NOMO-1 treated with DMSO at 0.1 percent for 48 hours (cell line): ENCODE measurements around the gene PCSK6.

ENCODE experiments used
- DNase-seq: peaks from one replicate; lab custom pipeline; 2025; ENCODE audit not compliant: unreplicated experiment; lab: John Stamatoyannopoulos, UW

The PCSK6 gene

DNA sequence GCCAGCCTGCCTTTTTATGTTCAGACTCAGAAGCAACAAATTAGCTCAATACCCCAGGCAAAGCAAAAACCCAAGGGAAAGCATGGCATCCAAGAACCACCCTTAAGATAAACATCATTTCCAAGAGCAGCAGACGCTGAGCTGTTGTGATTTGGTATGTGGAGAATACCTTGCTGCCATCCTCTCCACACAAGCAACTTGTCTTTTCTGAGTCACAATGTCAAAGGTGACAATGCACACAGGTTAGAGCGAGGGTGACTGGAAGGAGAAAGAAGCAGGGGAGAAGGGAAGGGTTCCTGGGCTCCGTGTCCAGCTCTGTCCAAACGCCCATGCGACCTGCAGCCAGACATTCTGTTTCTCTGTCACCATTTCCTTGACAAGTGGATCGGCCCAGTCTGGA is 6.0 kb downstream of the PCSK6 start:
- no peak for DNase-seq

DNA sequence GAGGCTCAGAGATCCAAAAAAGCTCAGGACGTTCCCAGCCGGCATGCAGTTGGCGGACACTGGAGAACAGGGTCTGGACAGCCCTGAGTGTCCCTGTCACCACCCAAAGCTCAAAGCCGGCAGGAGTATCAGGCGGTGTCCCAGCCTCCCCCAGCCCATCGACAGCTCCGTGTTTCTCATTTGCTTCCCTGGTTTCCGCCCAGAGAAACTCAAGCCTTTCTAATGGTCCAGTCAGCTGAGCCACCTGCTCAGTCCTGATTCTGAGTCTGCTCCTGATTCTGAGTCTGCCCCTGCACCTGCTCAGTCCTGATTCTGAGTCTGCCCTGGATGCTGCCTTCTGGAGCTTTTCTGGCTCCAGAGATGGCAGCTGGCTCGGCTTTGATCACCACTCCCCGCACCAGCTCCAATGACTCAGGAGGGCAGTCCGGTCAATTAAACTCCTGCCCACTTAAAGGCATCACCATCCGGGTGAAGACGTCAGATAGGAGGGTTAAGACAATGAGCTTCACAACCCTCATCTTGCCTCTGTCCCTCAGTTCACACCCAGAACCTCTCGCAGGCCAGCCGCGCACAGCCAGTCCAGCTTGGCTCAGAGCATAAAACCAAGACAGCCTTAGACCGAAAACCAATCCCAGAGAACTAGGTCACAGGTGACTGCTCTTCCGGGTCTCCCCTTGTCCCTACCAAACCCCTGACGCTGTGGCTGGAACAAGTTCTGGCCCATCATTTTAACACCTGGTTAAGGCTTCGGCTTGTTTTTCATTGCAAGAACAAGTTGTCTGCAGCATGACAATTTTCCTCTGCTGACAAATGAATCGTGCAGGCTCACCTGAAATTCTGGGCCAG is 6.8 kb downstream of the PCSK6 start:
- DNase-seq = no peak

DNA sequence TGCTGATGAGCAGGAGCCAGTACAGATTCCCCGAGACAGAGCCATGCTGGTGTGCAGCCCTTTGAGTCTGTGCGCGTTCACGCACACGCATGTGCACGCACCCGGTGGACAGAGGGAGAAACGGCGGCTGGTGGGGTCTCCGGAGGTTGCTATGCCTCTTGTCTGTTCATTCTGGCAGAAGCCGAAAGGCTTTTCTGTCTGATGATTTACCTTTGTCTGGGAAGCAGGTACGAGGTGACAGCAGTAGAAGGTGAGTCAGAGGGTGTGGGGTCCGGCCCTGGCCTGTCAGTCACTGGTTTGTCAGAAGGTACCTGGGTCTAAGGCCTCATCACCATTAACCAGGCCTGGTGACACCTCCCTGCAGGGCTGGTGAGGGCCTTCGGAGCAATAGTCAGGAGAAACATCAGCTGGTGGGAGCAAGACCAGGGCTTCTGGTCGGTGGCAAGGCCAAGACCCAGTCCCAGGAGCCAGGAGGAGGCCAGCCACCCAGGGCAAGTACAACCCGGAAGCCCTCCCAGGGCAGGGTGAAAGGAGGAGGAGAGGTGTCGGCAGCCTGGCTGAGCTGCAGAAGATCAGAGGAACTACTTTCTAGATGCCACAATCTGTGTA is 7.5 kb downstream of the PCSK6 start:
- no peak for DNase-seq

DNA sequence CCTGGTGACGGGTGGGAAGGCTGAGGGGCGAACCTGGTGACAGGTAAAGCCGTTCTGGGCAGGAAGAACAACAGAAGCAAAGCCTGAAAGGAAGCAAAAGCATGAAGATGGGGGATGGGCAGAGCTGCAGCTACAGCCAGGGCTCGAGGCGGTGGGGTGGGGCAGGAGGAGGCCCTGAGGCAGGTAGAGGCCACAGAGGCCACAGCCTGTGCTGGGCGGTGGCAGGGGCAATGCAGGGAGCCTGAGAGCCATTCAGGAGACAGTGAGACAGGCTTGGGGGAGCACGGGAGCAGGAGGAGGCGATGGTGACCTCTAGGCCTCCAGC is 8.2 kb downstream of the PCSK6 start:
- no peak for DNase-seq

DNA sequence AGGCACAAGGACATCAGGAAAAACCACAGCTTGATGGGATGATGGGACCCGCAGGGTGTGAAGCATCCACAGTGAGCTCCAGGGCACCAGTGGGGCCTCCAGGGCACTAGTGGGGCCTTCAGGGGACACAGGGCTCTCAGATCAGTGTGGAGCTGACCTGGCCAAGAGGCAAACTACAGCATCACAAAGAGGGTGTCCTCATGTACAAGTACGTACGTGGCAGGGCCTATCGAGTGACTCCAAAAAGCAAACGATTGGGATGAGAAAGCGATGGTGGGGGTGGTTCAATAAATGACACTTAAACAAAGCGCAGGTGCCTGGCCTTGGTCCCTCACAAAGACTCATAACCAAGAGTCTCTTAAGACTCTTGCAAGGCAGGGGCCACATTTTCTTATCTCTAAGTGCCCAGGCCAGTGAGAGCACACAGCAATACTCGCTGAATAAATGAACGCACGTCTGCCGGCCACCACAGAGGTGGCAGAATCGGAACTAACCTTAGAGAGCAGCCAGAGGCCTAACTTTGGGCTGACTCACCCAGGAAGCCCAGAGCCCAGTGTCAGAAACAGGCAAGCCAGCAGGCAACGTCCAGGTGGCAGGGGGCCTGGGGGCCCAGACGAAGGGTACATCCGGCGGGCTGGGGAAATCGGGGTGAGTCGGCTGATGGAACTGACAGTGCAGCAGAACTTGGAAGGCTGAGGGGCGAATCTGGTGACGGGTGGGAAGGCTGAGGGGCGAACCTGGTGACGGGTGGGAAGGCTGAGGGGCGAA is 8.7 kb downstream of the PCSK6 start:
- no peak for DNase-seq

DNA sequence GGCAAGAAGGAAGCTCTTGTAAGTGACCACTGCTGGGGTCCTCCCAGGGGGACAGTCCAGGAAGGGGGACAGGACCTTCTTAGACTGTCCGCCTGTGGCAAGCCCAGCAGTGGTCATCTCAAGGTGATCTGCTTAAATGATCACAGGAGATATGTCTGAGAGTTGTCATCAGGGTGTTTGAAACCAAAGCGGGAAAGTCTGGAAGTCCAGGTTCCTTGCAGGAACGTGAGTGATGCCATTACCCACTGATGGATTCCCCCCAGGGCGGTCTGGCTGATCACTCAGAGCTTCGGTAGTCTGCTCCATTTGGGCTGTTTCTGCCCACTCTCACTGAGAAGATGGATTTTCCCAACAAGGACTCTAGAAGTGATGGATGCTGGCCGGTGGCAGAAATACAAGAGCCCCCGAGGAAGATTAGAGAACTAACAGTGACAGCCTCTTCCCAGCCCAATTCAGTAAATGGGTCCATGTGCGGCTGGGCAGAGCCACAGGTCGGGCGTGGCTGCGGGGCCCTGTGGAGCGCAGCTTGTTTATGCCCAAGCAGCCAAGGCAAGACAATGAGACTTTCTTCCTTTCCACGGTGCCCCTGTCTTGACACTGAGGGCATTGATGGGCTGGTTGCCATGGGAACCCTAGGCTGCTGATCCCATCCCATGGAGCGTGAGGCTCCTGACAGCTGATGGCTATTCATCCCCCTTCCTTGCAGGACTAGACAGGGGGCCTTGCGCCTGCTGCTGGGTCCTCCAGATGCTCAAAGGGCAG is 9.5 kb downstream of the PCSK6 start:
- DNase-seq = no peak

DNA sequence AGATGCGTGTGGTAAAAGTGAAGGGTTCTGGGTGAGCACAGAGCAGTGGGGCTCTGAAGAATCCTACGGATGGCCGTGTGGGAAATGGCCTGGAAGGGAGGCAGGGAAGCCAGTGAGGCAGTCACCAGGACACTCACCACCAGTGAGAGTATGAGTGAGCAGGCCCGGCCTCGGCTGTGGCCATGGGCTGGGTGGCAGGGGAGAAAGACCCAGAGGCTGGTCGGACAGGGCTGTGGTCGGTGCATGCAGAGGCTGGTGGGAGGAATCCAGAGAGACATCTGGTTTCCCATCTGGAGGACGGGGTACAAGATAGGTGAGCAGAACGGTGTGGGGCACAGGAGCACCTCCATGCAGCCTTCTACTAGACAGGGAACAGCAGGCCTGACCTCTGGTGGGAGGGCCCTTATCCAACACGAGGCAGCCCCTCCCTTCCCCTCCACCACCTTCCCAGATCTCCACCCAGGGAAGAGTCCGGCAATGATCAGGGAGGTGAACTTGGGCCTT is 10.1 kb downstream of the PCSK6 start:
- DNase-seq = no peak

DNA sequence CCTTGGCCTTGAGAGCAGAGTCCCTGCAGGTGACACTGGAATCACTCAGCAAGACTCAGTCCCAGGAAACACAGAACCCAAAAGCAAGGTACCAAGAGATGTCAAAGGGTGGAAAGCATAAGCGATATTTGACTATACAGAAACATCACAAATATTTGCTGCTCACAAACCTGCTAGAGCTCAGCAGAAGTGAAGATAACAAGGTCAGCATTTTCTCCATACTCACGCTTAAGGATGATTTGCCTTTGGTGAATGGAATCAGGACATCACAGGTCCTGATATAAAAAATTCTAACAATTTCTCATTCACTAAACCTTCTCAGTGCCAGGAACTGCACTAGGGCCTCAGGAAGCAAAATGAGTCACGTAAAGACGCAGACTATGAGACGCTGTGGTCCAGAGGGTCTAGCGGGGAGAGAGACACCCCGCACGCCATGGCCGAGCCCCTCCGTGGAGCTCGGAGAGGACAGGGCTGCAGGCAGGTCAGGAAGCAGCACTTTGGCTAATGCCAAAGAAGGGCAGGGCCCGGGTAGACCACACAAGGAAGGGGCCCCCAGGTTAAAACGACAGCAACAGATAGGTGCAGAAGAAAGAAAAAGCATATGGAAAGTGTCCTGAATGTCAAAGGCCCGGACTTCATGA is 10.7 kb downstream of the PCSK6 start:
- no peak for DNase-seq

DNA sequence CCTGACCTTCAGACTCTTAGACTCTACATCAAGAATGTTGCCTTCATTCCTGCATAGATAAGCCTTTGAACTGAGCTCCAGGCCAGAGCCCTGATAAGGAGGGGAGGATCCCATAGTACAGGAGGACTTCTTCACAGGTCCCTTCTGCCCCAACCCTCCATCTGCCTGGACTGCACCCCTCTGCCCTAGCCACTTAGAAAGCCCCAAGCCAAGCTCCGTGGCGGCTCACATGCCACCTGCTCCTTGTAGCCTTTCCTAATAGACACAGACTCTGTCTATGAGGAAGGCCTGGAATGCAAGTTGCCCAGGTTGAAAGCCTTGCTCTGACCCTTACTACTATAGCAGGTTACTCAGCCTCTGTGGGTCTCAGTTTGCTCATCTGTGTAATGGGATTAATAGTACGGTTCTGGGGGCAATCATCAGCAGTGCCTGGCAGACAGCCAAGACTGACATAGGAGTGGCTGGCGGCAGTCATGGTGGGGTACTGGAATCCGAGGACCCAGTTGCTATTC is 11.6 kb downstream of the PCSK6 start:
- DNase-seq = no peak

DNA sequence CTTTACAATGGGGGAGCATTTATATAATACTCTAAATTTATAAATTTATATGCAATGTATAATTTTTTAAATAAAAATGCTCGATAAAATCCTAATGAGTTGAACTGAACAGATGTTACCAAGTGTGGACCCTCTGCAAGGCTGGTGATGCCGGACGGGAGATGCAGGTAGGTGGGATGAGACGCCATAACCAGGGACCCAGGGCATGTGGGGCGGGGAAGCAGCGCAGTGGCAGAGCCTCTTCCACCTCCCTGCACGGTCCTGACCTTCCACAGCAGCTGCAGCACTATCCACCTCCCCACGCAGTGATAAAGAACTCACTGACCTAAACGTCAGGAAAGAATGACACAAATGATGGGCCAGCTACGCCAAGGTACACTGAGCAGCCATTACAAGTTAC is 12.8 kb downstream of the PCSK6 start:
- DNase-seq = no peak

DNA sequence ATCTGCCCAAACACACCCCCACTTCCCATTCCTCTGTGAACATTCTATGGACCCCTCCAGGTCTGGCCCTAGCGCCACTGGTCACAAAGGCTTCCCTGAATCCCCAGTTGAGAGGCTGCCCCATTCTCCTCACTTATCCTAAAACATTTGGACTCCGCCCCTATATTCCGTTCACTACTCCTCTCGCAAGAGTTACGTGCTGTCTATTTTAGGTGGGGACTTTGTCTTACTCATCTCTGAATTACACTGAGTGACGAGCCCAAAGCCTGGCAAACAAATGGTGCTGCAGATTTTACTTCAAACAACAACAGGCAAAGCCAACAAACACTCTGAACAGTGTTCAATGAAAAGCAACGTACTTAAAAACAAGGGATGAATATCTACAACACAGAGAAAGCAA is 14.5 kb downstream of the PCSK6 start:
- DNase-seq = no peak

DNA sequence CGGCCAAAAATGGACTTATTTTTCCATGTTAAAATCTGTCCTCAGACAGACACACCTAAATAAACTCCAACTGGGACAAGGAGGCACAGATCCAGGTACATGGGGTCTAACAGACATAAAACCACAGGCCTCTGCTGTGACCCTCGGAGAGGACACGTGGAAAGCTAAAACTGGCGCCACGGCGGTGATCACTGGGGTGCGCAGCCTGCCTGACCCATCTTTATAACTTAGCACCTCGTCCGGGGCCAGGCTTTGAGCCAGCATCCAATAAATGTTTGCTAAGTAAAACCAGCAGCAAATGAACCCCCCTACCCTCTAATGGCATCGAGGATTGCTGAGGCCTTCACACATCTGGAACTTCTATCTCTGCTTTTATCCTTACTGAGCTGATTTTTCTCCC is 15.3 kb downstream of the PCSK6 start:
- DNase-seq = no peak

DNA sequence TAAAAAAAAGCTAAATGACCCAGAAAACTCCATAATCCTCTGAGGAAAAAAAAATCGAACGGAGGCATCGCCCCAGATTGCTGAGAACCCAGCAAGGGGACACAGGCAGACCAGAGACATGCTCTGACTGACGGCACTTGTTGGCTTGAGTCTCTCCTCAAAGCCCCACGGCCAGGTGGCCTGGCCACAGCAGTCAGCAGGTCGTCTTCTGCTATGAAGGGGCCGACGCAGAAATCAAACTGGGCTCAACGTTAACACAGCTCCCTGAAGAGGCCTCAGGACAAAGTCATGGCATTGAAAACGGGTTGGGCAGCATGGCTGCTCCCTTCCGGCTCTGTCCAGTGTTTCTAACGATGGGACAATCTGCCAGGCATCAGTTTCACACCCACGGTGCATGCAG is 17.5 kb downstream of the PCSK6 start:
- no peak for DNase-seq

DNA sequence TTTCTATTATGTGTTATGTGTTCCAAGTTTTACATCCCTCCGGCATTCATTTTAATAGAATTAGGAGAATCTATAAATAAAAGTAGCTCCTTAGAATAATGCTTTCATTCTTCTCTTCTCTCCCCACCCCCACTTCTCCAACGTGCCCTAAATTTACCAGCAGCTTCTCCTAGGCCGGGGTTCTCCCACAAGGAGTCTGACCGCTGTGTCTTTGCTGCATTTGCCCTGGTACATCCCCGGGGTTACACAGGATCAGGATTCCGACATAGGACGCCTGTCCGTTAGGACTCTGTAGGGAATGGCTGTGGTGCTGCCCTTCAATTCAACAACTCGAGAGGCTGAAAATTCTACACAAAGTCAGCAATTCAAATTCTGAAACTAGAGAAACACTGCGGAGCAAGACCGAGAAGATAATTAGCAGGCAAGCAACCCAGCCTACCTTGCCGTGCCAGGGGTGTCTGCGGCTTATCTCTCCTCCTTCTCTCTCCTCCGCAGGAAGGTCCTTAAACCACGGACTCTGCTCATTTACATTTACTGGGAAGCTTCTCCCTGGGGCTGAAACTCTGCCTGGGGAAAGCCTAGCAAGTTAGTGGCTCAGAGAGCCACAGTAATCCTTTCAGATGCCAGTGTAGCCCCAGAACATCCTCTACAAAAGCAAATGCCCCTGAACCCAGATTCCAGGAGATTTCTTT is 18.8 kb downstream of the PCSK6 start:
- no peak for DNase-seq

DNA sequence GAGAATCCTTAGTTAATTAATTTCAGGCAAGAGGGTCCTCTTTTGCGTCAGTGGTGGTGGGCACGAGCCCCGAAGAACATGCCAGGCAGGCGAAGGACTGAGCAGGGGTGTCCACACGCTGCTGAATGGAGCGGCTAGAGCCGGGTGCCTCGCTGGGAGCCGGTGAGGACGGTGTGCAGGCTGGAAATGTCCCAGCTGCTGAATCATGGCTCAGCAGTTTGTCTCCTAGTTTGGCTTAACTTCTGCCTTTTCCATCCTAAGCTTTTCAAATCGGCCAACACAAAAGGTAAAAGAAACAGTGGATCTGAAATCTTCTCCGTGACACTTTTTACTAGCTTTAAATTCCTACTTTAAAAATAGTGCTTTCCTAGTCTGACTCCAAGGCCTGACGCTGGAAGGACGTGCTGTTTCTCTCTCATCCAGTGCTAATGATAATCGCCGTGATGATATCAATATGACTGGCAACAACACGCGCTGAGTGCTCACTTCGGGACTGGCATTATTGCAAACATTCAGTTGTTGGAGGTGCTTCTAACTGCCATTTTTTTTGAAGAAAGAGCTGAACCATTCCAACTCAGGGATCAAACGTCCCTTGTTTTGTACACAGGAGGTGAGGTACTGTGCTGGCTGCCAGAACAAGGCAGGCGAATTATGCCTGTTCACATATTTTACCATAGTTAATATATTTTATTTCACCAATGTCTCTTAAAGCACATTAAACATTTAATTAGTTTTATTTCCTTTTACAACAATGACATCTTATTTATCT is 19.8 kb downstream of the PCSK6 start:
- no peak for DNase-seq

DNA sequence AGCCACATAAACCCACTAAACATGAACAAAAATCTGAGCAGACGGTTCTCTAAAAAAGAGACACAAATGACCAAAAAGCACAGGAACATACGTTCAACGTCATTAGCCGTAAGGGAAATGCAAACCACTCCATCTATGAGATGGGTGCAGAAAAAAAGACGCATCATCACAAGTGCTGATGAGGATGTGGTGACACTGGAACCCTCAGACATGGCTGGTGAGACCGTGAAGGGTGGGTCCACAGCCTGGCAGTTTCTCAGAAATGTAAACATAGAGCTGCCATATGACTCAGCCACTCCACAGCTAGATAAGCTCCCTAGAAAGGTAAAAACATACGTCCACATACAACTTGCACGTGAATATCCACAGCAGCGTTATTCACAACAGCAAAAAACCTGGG is 23.3 kb downstream of the PCSK6 start:
- DNase-seq = no peak

DNA sequence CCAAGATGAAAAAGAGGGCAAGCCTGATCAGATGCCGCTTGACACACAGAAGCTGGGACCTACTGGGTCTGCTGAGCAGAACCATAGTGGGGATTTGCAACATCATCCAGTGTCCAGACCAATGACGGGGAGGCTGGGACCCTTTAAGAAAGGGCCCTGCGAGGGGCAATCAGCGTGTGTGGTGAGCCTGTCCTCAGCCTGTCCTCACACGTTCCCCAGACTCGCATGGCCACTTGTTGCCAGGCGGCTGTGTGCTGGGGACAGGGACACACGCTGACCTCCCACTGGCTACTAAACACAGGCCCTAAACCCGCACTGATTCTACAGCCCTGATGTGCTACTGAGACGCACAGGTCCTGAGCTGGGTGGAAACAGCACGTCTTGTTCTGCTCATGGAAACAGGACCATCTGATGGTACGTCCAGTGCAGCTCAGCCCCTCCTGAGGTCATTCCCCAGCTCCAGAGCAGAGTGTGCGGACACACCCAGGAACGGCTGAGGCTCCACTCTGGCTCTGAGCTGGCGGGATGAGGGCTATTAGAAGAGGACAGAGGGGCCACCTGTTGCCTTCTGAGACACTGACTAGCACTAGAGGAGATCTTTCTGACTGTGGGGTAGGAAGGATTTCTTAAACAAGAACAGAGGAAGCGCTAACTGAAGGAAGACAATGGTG is 24.4 kb downstream of the PCSK6 start:
- DNase-seq = no peak

DNA sequence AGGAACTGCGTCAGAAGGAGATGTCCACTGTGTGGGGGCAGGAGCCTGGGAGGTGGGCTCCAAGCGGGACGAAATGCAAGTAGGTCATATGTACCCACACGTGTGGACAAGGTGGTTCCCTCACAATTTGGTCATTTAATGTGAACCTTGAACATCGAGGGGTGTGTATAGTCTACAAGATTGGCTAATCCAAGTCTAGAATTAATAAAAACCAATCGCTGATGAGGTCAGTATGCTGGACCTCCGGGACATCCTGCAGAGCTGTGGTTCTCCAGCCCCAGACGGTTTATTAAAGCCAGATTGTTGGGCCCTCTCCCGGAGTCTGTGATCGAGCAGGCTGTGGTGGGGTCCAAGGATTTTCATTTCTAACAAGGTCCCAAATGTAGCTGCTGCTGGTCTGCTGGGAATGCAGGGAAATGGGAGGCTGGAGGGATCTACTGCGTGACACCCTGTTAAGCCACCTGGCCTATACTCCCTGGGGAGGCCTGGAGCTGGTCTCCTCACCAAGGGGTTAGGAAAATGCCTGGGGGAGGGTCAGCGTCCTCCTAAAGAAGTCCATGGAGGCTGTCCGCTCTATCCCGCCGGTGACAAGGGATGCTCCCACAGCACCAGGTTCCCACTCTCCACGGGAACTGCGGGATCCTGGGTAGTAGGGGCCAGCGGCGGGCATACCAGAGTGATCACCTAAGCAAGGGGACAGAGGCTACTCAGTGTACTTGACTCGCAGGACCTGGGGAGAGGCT is 25.1 kb downstream of the PCSK6 start:
- no peak for DNase-seq
